Testis (tissue), 2 donors: Measurements from ENCODE around the gene EDIL3.

Source experiments
- POLR2A ChIP-seq: fragments of 450-650 bp; IDR thresholded peaks from one replicate; pipeline ENCODE4 v1.6.1; 2017; ENCODE audit warnings: antibody characterized with exemption, mild to moderate bottlenecking, moderate library complexity
- TF ChIP-seq, protein P1 (sequence below), 3 experiments: fragments of 450-650 bp in 2 of 3; fragments of 200-600 bp in 1 of 3; sonication (generic) in 1 of 3; IDR thresholded peaks; one replicate each; pipeline ENCODE4 v1.5.1; 2016 to 2019; ENCODE audit warnings: antibody characterized with exemption in 3 of 3, mild to moderate bottlenecking in 2 of 3, moderate library complexity in 1 of 3

DNA sequence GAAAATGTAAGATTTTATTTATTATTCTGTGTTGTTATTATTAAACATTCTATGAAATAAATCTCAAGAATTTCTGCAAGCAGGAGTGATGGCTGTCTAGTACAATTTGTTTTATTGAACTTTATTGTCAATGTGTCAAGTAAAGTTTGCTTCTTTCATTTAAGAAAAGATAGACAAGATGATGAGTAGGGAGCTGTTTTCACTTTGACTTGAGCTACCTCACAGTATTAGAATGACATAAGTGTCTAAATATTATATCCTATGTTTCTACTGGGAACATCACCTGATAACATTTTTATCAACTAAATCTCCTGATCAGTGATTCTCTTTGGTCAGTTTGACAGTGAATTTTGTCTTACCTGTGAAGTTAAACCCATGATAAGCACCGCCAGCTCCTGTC lies 12.7 kb upstream of the EDIL3 start:
- TF ChIP-seq, protein P1, sequence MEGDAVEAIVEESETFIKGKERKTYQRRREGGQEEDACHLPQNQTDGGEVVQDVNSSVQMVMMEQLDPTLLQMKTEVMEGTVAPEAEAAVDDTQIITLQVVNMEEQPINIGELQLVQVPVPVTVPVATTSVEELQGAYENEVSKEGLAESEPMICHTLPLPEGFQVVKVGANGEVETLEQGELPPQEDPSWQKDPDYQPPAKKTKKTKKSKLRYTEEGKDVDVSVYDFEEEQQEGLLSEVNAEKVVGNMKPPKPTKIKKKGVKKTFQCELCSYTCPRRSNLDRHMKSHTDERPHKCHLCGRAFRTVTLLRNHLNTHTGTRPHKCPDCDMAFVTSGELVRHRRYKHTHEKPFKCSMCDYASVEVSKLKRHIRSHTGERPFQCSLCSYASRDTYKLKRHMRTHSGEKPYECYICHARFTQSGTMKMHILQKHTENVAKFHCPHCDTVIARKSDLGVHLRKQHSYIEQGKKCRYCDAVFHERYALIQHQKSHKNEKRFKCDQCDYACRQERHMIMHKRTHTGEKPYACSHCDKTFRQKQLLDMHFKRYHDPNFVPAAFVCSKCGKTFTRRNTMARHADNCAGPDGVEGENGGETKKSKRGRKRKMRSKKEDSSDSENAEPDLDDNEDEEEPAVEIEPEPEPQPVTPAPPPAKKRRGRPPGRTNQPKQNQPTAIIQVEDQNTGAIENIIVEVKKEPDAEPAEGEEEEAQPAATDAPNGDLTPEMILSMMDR (IDR thresholded peaks at IDR 0.05): no peak
- no peak for TF ChIP-seq POLR2A
